Measurements from ENCODE around the gene BRCC3.
A peak's percentile ranks its signal among the peaks of the same experiment; 100 is the strongest.
"Not testable (repeated sequence)": the region's sequence is repeated elsewhere in the genome, so short reads cannot be mapped to it uniquely, and the experiment has no call there.

BRCC3 gene

GRCh38 chrX:155061760-155062159, 9.5 kb upstream of the BRCC3 start:
- DNase-seq, result no peak

GRCh38 chrX:155065035-155065734, 6.1 kb upstream of the BRCC3 start:
- no peak for DNase-seq

GRCh38 chrX:155068165-155068564, 3.1 kb upstream of the BRCC3 start:
- no peak for DNase-seq

- DNase-seq, result no peak
These were observed 1.9 kb upstream of the BRCC3 start for GRCh38 chrX:155069414-155069813.

- no peak for DNase-seq
These were observed 1.3 kb upstream of the BRCC3 start for GRCh38 chrX:155070038-155070437.

- DNase-seq, result no peak
These were observed 689 bp upstream of the BRCC3 start for GRCh38 chrX:155070663-155070974.

GRCh38 chrX:155071694-155072280, 479 bp downstream of the BRCC3 start:
- DNase-seq, result no peak

- no peak for DNase-seq
These were observed 15.0 kb downstream of the BRCC3 start for GRCh38 chrX:155086202-155086840.

GRCh38 chrX:155086961-155087735, 15.8 kb downstream of the BRCC3 start:
- DNase-seq, result no peak

GRCh38 chrX:155094468-155095061, 23.3 kb downstream of the BRCC3 start:
- DNase-seq, result peak; percentile 6

- no peak for DNase-seq
These were observed 34.6 kb downstream of the BRCC3 start for GRCh38 chrX:155105919-155106318.

GRCh38 chrX:155108427-155108826, 37.1 kb downstream of the BRCC3 start:
- DNase-seq, result no peak

GRCh38 chrX:155112171-155112570, 40.9 kb downstream of the BRCC3 start:
- DNase-seq, result no peak

GRCh38 chrX:155113097-155113496, 41.8 kb downstream of the BRCC3 start:
- no peak for DNase-seq

GRCh38 chrX:155115174-155115819, 44.0 kb downstream of the BRCC3 start:
- DNase-seq, result no peak

- DNase-seq, result no peak
These were observed 56.2 kb downstream of the BRCC3 start for GRCh38 chrX:155127465-155127864.

- DNase-seq, result no peak
These were observed 56.6 kb downstream of the BRCC3 start for GRCh38 chrX:155127940-155128339.

- DNase-seq, result no peak
These were observed 60.8 kb downstream of the BRCC3 start for GRCh38 chrX:155132110-155132509.

- DNase-seq, result no peak
These were observed 62.9 kb downstream of the BRCC3 start for GRCh38 chrX:155134255-155134654.

- DNase-seq, result no peak
These were observed 72.7 kb downstream of the BRCC3 start for GRCh38 chrX:155143959-155144548.

GRCh38 chrX:155144926-155145325, 73.6 kb downstream of the BRCC3 start:
- DNase-seq, result no peak

- DNase-seq, result not testable (repeated sequence)
These were observed 76.3 kb downstream of the BRCC3 start for GRCh38 chrX:155147612-155148011.
